Head of caudate nucleus (tissue), 42 donors: ENCODE data around the gene APOLD1.
A peak's percentile ranks its signal among the peaks of the same experiment; 100 is the strongest.

Experiments
- DNase-seq, 42 donors: peaks; one replicate each; pipeline versions ENCODE4 v3.0.0 to v3.0.0-alpha.2; 2020 to 2021; ENCODE audit warnings: mixed read lengths in 7 of 42
- intact Hi-C: fragments of 100-400 bp; cut with DNase I; formaldehyde crosslinking; loops from one replicate; pipeline ENCODE4 v1.15.0; 2022

The APOLD1 gene

DNA sequence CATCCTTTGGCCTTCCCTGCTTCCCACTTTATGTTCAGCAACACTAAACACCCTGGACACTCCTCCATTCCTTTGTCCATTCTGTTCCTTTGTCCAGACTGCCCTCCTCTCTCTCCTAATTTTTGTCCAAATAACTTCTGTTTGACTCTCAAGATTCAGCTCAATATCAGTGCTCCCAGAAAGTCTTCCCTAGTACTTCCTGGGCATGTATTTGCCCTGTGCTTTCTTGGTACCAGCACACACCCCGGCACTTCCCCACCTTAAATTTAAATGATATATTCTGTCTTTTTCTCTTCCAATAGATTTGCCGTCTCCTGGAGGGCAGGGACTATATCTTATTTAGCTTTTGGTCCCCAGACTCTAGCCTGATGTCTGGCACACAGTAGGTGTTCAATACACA lies 6.5 kb upstream of the APOLD1 start:
- intact Hi-C loops, result no loop called here
- no peak for DNase-seq

DNA sequence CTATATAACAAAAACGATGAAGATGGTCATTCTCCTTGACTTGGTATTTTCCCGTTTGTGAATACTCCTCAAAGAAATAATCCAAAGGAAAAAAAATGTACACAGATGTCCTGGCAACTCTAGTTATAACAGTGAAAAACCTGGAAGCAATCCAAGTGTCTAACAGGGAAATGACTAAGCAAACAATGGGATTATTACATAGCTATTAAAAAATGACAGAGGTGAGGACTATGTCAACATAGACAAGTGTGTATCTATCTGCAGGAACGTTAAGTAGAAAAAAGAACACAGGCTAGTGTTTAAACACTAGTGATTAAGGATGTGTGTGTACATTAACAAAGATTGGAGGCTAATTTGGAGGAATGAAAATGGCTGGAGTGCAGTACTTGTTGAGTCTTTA lies 5.9 kb upstream of the APOLD1 start:
- DNase-seq, result no peak
- intact Hi-C loops, result no loop called here

- intact Hi-C loops, result loop anchor here (10.0 kb wide), 1 partner anchor 49 kb away; no protein-coding TSS in a partner anchor
- no peak for DNase-seq
Observed at GRCh38 chr12:12784116-12784515, 1.3 kb upstream of the APOLD1 start.

DNA sequence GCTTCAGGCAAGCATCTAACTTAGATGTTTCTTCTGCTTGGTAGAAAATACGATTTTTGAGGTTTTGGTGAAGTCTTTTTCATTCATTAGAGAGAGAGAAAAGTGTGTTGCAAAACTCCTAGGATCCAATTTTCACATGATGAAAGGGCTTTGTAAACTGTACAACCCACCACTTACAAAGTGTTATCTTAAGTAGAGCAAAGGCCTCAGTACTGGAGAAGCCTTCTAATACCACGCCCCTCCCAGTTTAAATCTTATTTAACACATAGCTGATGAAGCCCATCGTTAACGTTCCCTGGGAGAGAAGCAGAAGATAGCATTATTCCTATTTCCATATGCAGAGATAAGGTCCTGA lies 869 bp downstream of the APOLD1 start:
- no peak for DNase-seq
- intact Hi-C loops, result loop anchor here (10.0 kb wide), 1 partner anchor 52 kb away; no protein-coding TSS in a partner anchor

DNA sequence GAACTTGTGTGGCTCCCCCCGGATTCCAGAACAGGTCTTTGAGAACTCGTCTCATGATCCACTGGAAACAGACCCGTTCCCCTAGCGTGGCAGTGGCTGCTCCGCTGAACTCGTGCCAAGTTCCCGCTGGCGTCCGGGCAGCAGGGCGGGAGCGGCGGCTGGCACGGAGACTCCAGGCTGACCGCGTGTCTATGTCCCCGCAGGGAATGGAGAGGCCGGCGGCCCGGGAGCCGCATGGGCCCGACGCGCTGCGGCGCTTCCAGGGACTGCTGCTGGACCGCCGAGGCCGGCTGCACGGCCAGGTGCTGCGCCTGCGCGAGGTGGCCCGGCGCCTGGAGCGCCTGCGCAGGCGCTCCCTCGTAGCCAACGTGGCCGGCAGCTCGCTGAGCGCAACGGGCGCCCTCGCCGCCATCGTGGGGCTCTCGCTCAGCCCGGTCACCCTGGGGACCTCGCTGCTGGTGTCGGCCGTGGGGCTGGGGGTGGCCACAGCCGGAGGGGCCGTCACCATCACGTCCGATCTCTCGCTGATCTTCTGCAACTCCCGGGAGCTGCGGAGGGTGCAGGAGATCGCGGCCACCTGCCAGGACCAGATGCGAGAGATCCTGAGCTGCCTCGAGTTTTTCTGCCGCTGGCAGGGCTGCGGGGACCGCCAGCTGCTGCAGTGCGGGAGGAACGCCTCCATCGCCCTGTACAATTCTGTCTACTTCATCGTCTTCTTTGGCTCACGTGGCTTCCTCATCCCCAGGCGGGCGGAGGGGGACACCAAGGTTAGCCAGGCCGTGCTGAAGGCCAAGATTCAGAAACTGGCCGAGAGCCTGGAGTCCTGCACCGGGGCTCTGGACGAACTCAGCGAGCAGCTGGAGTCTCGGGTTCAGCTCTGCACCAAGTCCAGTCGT lies 1.5 kb downstream of the APOLD1 start:
- peak; percentile 30 to 88 (median 78) for DNase-seq
- intact Hi-C loops, result loop anchor here (10.0 kb wide), 1 partner anchor 52 kb away; no protein-coding TSS in a partner anchor

DNA sequence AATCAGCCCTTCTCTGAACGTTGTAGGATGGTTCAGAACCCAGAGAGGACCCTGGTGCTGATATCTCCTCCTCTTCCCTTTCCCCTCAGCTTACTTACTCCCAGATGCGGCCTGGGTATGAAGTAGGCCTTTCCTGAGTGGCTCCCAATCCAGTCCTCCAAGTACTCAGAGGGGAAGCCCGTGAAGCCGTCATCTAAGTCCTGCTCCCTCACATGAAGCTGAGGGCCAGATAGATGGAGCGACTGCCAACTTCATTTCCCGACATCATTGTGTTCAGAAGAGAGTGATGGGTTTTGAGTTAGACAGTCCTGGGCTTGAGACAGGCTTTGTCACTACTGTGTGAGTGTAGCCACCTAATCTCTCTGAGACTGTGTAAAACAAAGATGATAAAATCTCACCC lies 2.7 kb downstream of the APOLD1 start:
- DNase-seq, result peak in 1 of 42 donors; percentile 27
- intact Hi-C loops, result loop anchor here (10.0 kb wide), 1 partner anchor 53 kb away; no protein-coding TSS in a partner anchor

GRCh38 chr12:12788675-12789368 lies 3.4 kb downstream of the APOLD1 start:
- intact Hi-C loops, result loop anchor here (10.0 kb wide), 1 partner anchor 54 kb away; no protein-coding TSS in a partner anchor
- DNase-seq, result peak in 40 of 42 donors; percentile 9 to 90 (median 71)

GRCh38 chr12:12790956-12791355 lies 5.5 kb downstream of the APOLD1 start:
- intact Hi-C loops, result no loop called here
- DNase-seq, result no peak

- DNase-seq, result no peak
Observed at GRCh38 chr12:12791756-12792369, 6.4 kb downstream of the APOLD1 start.

DNA sequence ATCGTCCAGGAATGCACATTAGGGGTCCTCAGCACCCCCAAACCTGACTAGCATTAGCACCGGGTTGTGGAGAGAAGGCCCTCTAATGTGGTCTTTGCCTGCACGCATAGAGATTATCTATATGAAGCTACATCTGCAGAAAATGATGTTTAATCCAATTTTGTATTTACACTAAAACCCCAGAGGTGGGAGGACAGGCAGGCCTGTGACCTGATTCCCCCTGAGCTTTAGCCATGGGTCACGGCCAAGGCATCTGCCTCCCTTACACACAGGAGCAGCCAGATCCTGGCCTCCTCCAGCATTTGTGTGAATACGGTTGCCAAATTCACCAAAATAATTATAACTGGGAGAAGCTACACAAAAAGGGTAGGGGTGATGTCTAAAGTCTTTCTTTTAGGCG lies 7.0 kb downstream of the APOLD1 start:
- intact Hi-C loops, result no loop called here
- no peak for DNase-seq

More at GRCh38 chr12:12791756-12792369, 6.4 kb downstream of the APOLD1 start:
- intact Hi-C loops, result no loop called here

- intact Hi-C loops, result no loop called here
- no peak for DNase-seq
Observed at GRCh38 chr12:12794686-12795085, 9.2 kb downstream of the APOLD1 start.

DNA sequence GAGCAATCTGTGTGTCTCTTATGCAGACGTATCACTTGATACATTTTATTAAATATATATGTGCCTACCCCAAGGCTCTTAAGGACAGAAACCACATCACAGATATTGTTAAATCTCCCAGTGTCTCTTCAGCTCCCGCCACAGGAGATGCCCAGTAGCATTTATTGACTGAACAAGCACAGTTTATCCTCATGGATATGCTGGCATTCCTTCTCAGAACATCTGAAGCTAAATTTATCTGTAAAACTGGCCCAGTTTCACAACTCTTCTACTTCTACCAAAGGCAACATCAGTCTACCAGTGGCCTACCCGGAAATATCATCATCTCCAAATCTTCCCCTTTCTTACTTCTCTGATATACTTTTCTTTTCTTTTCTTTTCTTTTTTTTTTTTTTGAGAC lies 10.7 kb downstream of the APOLD1 start:
- DNase-seq, result no peak
- intact Hi-C loops, result no loop called here

DNA sequence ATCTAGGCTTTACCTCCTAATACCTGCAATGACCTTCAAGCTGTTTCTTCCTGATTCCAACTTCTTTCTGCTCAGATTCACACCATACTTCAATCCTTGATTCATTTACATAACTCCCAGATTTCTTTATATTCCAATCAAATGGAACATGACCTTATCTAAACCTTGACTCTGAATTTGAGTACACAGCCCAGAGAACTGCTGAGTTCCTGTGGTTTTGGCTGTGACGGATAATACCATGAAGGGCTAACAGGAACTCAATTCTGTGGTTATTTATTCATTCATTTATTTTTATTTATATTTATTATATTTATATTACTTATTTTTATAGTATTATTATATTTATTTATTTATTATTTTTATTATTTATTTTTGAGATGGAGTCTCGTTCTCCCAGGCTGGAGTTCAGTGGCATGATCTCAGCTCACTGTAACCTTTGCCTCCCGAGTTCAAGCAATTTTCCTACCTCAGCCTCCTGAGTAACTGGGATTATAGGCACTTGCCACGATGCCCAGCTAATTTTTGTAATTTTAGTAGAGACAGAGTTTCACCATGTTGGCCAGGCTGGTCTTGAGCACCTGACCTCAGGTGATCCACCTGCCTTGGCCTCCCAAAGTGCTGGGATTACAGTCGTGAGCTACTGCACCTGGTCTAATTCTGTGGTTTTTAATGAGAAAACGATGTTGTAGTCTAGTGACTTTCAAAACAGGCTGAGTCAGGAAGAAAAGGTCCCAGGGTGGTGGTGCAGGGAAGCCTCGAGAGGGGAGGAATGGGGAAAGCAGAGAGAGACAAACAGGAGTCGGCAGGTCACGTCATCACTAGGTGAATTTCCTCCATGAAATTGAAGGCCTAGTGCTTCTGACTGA lies 11.7 kb downstream of the APOLD1 start:
- intact Hi-C loops, result no loop called here
- DNase-seq, result no peak

DNA sequence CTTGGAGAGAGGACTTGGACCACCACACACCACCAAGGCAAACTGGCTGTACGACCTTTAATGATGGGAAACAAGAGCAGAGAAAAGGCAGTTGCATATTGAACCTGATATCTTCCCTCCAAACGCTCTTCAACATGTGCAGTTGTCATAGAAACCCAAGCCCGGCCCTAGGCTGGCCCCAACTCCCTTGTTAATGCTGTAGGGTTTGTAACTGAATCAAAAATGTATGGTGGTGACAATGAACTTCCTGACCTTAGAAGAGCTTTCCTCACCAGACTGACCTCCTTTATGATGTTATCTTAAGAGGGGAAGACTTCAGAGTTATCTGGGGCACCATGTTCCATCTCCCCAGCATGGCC lies 12.3 kb downstream of the APOLD1 start:
- intact Hi-C loops, result no loop called here
- no peak for DNase-seq

DNA sequence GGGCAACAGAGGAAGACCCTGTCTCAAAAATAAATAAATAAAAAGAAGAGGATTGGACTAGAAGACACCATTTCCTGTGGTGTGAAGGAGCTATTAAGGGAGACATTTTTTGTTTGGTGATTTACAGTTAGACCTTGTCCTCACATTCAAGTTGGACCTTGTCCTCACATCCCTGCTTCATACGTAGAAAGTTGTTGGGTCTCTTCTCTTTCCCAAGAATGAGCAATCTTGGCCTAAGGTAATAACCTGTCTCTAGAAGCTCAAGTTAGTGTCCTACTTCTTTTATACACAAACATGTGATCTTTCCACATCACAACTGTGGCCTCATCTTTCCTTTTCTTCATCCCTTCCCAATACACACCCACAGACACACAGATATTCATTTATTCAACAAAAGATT lies 13.0 kb downstream of the APOLD1 start:
- DNase-seq, result no peak
- intact Hi-C loops, result no loop called here

DNA sequence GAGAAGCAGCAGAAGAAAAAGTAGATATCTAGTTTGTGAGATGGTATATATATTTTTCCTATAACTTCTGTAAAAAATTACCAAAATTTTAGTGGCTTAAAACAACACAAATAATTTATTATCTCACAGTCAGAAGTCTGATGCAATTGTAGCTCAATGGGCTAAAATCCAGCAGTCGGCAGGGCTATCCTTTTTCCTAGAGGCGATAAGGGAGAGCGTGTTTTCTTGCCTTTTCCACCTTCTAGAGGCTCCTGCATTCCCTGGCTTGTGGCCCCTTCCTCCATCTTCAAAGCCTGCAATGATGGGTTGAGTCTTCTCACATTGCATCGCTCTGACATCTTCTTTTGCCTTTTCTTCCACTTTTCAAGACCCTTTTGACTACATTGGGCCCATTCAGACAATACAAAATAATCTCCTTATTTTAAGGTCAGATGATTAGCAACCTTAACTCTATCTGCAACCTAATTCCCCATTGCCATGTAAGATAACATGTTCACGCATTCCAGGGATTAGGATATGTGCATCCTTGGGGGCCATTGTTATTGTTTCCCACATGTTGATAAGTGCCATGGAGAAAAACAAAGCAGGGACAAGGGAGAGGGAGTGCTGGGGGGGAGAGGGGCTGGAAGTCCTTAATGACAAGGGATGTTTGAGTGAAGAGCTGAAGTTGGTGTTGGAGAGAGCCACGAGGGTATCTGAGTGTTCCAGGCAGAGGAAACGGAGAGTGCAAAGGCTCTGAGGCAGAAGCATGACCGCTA lies 13.9 kb downstream of the APOLD1 start:
- intact Hi-C loops, result no loop called here
- no peak for DNase-seq

GRCh38 chr12:12800406-12801180 lies 15.1 kb downstream of the APOLD1 start:
- no peak for DNase-seq
- intact Hi-C loops, result no loop called here
